GM06990 (cell line): ENCODE data around the gene CCT7.

Experiments
- DNase-seq: peaks from one replicate; pipeline ENCODE4 v3.0.0-alpha.2; 2011; ENCODE audit not compliant: insufficient read length; ENCODE audit errors: extremely low read depth
- H3K27me3 ChIP-seq: replicated peaks from 2 replicates; pipeline ENCODE4 v1.6.0; 2011; ENCODE audit warnings: low read length; ENCODE audit not compliant: control insufficient read depth, insufficient read depth
- H3K36me3 ChIP-seq: 2 replicates; pipeline ENCODE4 v1.5.1; 2011; ENCODE audit warnings: low read length; ENCODE audit not compliant: control insufficient read depth, insufficient read depth
- H3K4me3 ChIP-seq: replicated peaks from 2 replicates; pipeline ENCODE4 v1.5.1; 2011; ENCODE audit warnings: low read depth, mild to moderate bottlenecking, control low read depth, low read length
- CTCF ChIP-seq: IDR thresholded peaks from 2 replicates; pipeline ENCODE4 v1.5.1; 2011; ENCODE audit warnings: low read length, control low read depth, mild to moderate bottlenecking, inconsistent platforms; ENCODE audit not compliant: insufficient read depth, poor library complexity, severe bottlenecking

The CCT7 gene

GRCh38 chr2:73202156-73203054 lies 31.7 kb upstream of the CCT7 start, which contains the start of gene NOTO:
Gene NOTO, plus strand, starts transcription at chr2:73202574. Its CDS starts 93 bp downstream, at chr2:73202667.
- H3K36me3 ChIP-seq = no peaks in the 10 kb centered on the region
- no peak for TF ChIP-seq CTCF
- H3K27me3 ChIP-seq = no peaks in the 10 kb centered on the region; the same call in none of the 2 replicates
- no peak within 1 kb of the TSS for H3K4me3 ChIP-seq
- no peak for DNase-seq

- no peak overlapping the region for H3K4me3 ChIP-seq
- no peaks in the 10 kb centered on the region; the same call in none of the 2 replicates for H3K27me3 ChIP-seq
- no peak for DNase-seq
- no peak for TF ChIP-seq CTCF
- no peaks in the 10 kb centered on the region for H3K36me3 ChIP-seq
Measured at GRCh38 chr2:73203055-73203681, 30.9 kb upstream of the CCT7 start.

GRCh38 chr2:73205611-73206010 lies 28.5 kb upstream of the CCT7 start:
- DNase-seq = no peak
- Histone ChIP-seq H3K36me3 (no peaks in the 10 kb centered on the region), H3K27me3 (no peaks in the 10 kb centered on the region; the same call in none of the 2 replicates), H3K4me3 (no peak overlapping the region)
- no peak for TF ChIP-seq CTCF

- no peaks in the 10 kb centered on the region; the same call in none of the 2 replicates for H3K27me3 ChIP-seq
- no peak overlapping the region for H3K4me3 ChIP-seq
Measured at GRCh38 chr2:73208258-73208657, 25.9 kb upstream of the CCT7 start.

GRCh38 chr2:73210019-73210418 lies 24.1 kb upstream of the CCT7 start:
- TF ChIP-seq CTCF = no peak
- no peak overlapping the region for H3K4me3 ChIP-seq
- no peaks in the 10 kb centered on the region; the same call in none of the 2 replicates for H3K27me3 ChIP-seq
- H3K36me3 ChIP-seq = no peaks in the 10 kb centered on the region
- DNase-seq = no peak

More at GRCh38 chr2:73208258-73208657, 25.9 kb upstream of the CCT7 start:
- TF ChIP-seq CTCF = no peak
- DNase-seq = no peak
- no peaks in the 10 kb centered on the region for H3K36me3 ChIP-seq
